Measurements from ENCODE around the gene BCAT1.

BCAT1 gene

DNA sequence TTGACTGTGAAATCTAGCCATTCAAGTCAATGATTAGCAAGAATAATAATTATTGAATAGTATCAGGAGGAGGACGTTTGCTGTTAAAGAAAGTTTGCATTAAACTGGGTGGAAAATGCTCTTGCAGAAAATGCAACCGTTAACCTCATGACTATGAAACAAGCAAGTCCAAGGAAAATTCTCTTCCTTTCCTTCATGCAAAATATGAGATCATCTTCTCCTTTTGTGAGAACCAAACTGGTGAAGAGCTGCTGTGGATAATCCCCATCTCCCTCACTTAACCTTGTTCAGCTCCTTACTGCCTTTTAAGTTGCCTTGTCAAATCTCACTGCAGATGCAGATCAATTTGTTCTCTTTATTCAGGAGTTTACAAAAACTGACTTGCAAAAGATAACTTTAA lies 142.5 kb downstream of the BCAT1 start:
- Histone ChIP-seq H3K9me3 (ENCODE audit: insufficient read depth, low read length, severe bottlenecking) (peaks cover 33% of the 10 kb centered on the region), H3K27me3 (ENCODE audit: insufficient read depth, low read length, poor library complexity) (no peaks in the 10 kb centered on the region), H3K27ac (ENCODE audit: low read length) (no peak overlapping the region), H4K20me1 (ENCODE audit: insufficient read depth, low read length) (no peaks in the 10 kb centered on the region), H3K36me3 (ENCODE audit: insufficient read depth, low read length) (peaks cover 10% of the 10 kb centered on the region; the same call in 1 of the 2 replicates), H3K4me3 (ENCODE audit: low read depth in 1 of 2, low read length in 2 of 2) (no peak overlapping the region), H3K9ac (ENCODE audit: low read depth, low read length) (no peak overlapping the region), H3K4me1 (ENCODE audit: insufficient read depth, low read length) (peaks cover 21% of the 10 kb centered on the region), H2AFZ (ENCODE audit: low read depth, low read length) (no peak overlapping the region), H3K79me2 (ENCODE audit: insufficient read depth, low read length) (no peaks in the 10 kb centered on the region), H3K4me2 (ENCODE audit: insufficient read depth, low read length) (no peak overlapping the region)
- no peak for DNase-seq
- no peak for ATAC-seq (ENCODE audit: insufficient read depth, low read depth)
- TF ChIP-seq EZH2 (IDR thresholded peaks at IDR 0.05; ENCODE audit: borderline replicate concordance, low read depth, low read length, severe bottlenecking), result no peak
- TF ChIP-seq CTCF (IDR thresholded peaks at IDR 0.05; ENCODE audit: borderline replicate concordance, extremely low read depth, low read length, poor library complexity, severe bottlenecking), result no peak

- ATAC-seq (ENCODE audit: insufficient read depth, low read depth), result peak; percentile 83
- Histone ChIP-seq H3K79me2 (ENCODE audit: insufficient read depth, low read length) (no peaks in the 10 kb centered on the region), H3K27me3 (ENCODE audit: insufficient read depth, low read length, poor library complexity) (no peaks in the 10 kb centered on the region), H4K20me1 (ENCODE audit: insufficient read depth, low read length) (no peaks in the 10 kb centered on the region), H3K4me2 (ENCODE audit: insufficient read depth, low read length) (peak overlapping the region; percentile 27), H3K9me3 (ENCODE audit: insufficient read depth, low read length, severe bottlenecking) (peaks cover 45% of the 10 kb centered on the region), H3K36me3 (ENCODE audit: insufficient read depth, low read length) (peaks cover 10% of the 10 kb centered on the region; the same call in 1 of the 2 replicates), H3K27ac (ENCODE audit: low read length) (peak overlapping the region; percentile 92), H2AFZ (ENCODE audit: low read depth, low read length) (peak overlapping the region; percentile 18; the same call in 1 of the 2 replicates), H3K4me1 (ENCODE audit: insufficient read depth, low read length) (peaks cover 29% of the 10 kb centered on the region), H3K9ac (ENCODE audit: low read depth, low read length) (peak overlapping the region; percentile 30; the same call in 1 of the 2 replicates), H3K4me3 (ENCODE audit: low read depth in 1 of 2, low read length in 2 of 2) (peak overlapping the region in 1 of 2 experiments; percentile 23; a peak in 2 of 4 replicates)
- TF ChIP-seq EZH2 (IDR thresholded peaks at IDR 0.05; ENCODE audit: borderline replicate concordance, low read depth, low read length, severe bottlenecking) (no peak), CTCF (IDR thresholded peaks at IDR 0.05; ENCODE audit: borderline replicate concordance, extremely low read depth, low read length, poor library complexity, severe bottlenecking) (no peak)
- DNase-seq, result peak; percentile 69
These were observed 145.3 kb downstream of the BCAT1 start for GRCh38 chr12:24803430-24804245.

DNA sequence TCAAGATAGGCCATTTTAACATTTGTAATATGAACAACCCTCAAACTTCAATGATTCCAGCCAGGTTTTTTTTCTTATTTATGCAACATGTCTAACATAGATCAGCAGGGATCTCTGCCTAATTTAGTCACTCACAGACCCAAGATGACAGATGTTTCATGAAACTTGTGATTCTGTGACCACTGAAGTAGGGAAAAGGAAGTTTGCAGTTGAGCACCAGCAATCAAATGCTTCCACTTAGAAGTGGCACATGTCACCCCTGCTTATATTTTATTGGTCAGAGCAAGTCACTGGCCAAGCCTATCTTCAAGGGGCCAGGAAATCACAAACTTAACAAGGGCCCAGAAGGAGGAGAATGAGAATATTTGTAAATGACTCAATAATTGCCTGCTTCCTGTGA lies 150.6 kb downstream of the BCAT1 start:
- Histone ChIP-seq H3K36me3 (ENCODE audit: insufficient read depth, low read length) (peaks cover 10% of the 10 kb centered on the region; the same call in 1 of the 2 replicates), H3K9me3 (ENCODE audit: insufficient read depth, low read length, severe bottlenecking) (peaks cover 29% of the 10 kb centered on the region), H3K4me3 (ENCODE audit: low read depth in 1 of 2, low read length in 2 of 2) (no peak overlapping the region), H2AFZ (ENCODE audit: low read depth, low read length) (no peak overlapping the region; the same call in 1 of the 2 replicates), H3K27me3 (ENCODE audit: insufficient read depth, low read length, poor library complexity) (no peaks in the 10 kb centered on the region), H3K79me2 (ENCODE audit: insufficient read depth, low read length) (no peaks in the 10 kb centered on the region), H3K4me1 (ENCODE audit: insufficient read depth, low read length) (peaks cover 69% of the 10 kb centered on the region), H4K20me1 (ENCODE audit: insufficient read depth, low read length) (no peaks in the 10 kb centered on the region), H3K9ac (ENCODE audit: low read depth, low read length) (0 out of 2 replicates have a peak overlapping the region, but pooled peaks have one; percentile 7), H3K27ac (ENCODE audit: low read length) (peak overlapping the region; percentile 72), H3K4me2 (ENCODE audit: insufficient read depth, low read length) (no peak overlapping the region)
- no peak for TF ChIP-seq CTCF (IDR thresholded peaks at IDR 0.05; ENCODE audit: borderline replicate concordance, extremely low read depth, low read length, poor library complexity, severe bottlenecking)
- TF ChIP-seq EZH2 (IDR thresholded peaks at IDR 0.05; ENCODE audit: borderline replicate concordance, low read depth, low read length, severe bottlenecking), result no peak
- peak; percentile 35 for ATAC-seq (ENCODE audit: insufficient read depth, low read depth)
- peak; percentile 34 for DNase-seq

Measured in DND-41 (cell line).